Keratinocyte (primary cell): ENCODE measurements around the gene DEFB131A.
"Not testable (repeated sequence)": the region's sequence is repeated elsewhere in the genome, so short reads cannot be mapped to it uniquely, and the experiment has no call there.

ENCODE experiments used
- CTCF ChIP-seq, 3 experiments: IDR thresholded peaks in 1 of 3; conservative IDR thresholded peaks in 1 of 3; optimal IDR thresholded peaks in 1 of 3; 2 replicates in 2 of 3; 3 replicates in 1 of 3; pipeline versions ENCODE3 to v1.5.1; 2011; ENCODE audit warnings: low read length in 3 of 3, mild to moderate bottlenecking in 3 of 3, moderate library complexity in 2 of 3, control low read depth in 1 of 3, inconsistent platforms in 1 of 3; ENCODE audit not compliant: insufficient read depth in 2 of 3; ENCODE audit errors: extremely low read depth in 1 of 3
- EZH2 ChIP-seq: IDR thresholded peaks from one replicate; pipeline ENCODE4 v1.6.1; 2012; ENCODE audit warnings: inconsistent platforms, mild to moderate bottlenecking, low read length, moderate library complexity

- TF ChIP-seq CTCF (optimal IDR thresholded peaks at IDR 0.05 in 1 of 3, IDR thresholded peaks at IDR 0.05 in 1 of 3, conservative IDR thresholded peaks at IDR 0.05 in 1 of 3; ENCODE audit: extremely low read depth in 1 of 3, insufficient read depth in 2 of 3, low read length in 3 of 3), result peak in 1 of 3 experiments; percentile 52
- not testable (repeated sequence) for TF ChIP-seq EZH2
Measured at GRCh38 chr4:9495443-9495842, 51.2 kb downstream of the DEFB131A start.
